ENCODE data around the gene MAPK4.
"Not testable (repeated sequence)": the region's sequence is repeated elsewhere in the genome, so short reads cannot be mapped to it uniquely, and the experiment has no call there.

The MAPK4 gene

DNA sequence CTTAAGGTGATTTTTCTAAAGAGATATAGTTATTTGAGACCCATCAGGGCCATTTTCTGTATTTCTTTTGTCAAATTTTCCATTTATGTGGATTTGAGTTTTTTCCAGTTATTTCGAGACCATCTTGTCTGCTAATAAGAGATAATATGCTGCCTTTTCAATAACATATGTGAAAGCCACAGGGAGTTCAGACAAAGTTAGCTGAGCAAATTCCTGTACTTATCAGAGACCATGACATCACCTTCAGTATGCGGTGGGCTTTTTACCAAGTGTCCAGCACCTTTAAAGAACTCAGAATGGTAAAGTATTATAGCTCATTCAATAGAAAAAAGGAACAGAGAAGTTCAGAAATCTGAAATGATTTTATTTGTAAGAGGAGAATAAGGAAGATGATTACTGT, 11.7 kb downstream of the MAPK4 start:
- no peak for FAIRE-seq
- DNase-seq (ENCODE audit: extremely low spot score, insufficient read length, low read depth), result no peak

- not testable (repeated sequence) for DNase-seq (ENCODE audit: extremely low spot score, insufficient read length, low read depth); FAIRE-seq
Observed at GRCh38 chr18:50573196-50573595, 13.3 kb downstream of the MAPK4 start.

- no peak for FAIRE-seq
- no peak for DNase-seq (ENCODE audit: extremely low spot score, insufficient read length, low read depth)
Observed at GRCh38 chr18:50573679-50574078, 13.8 kb downstream of the MAPK4 start.

GRCh38 chr18:50578030-50578429, 18.1 kb downstream of the MAPK4 start:
- FAIRE-seq (no peak), DNase-seq (ENCODE audit: extremely low spot score, insufficient read length, low read depth) (no peak)

DNA sequence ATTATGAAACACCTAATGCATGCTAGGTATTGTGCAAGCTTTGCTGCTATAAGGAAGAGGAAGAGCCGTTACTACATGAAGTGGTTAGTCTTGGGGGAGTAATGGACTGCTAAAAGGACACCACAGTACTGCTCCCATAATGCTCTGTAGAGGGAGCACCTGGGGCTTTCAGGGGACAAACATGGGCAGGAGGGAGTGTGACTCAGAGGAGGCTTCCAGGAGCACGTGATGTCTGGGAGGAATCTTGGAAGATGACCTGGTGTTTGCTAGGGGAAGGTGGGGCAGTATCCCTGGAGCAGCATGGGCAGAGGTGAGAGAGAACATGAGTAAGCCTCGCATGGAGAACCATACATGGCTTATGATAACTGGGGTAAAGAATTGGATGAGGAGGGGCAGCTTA, 18.8 kb downstream of the MAPK4 start:
- no peak for FAIRE-seq
- no peak for DNase-seq (ENCODE audit: extremely low spot score, insufficient read length, low read depth)

DNA sequence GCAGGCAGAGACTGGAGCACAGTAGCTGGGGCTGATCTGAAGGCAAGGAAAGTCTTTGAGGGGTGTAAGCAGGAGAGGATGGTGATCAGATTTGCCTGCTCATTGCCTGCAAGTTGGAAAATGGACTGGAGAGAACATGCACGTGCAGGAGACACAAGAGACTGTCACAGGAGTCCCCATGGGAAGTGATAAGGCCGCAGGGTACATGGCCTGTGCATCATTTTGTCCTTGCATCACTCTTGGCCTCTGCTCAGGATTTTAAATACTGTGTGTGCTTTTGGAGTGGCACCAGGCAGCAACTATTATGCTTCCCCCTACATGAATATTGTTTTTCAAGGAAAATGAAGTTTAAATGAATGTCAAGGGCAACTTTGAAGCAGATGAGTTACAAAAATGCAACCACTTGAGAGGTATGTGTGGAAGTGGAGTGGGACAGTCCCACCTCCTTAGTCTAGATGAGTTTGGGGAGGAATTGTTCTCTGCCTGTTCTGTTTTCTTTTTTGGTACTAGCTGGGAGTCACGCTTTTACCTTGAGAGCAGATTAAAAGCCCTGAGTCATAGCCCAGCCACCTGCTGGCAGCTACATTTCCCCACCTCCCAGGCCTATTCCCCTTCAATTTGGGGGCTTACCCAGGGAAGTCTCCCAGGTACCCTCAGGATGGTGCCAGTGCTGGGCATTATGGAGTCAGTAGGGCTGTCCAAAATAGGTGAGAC, 19.3 kb downstream of the MAPK4 start:
- FAIRE-seq, result no peak
- DNase-seq (ENCODE audit: extremely low spot score, insufficient read length, low read depth), result no peak

DNA sequence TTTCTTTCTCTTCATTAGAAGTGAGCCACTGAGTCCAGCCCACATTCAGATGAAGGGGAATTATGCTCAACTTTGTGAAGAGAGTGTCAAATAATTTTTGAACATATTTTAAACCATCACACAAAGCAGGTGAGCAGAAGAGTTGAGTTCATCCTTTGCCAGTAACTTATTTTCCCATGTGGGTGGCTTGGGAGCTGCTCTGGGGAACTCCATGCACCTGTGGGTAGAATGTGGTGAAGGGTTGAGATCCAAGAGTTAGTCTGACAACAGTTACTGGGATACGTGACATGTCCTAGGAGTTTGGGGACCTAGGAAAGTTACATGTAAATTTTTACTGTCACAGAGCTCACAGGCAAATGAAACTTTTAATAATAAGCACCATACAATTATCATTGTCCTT, 21.6 kb downstream of the MAPK4 start:
- no peak for DNase-seq (ENCODE audit: extremely low spot score, insufficient read length, low read depth)
- FAIRE-seq, result no peak

- FAIRE-seq (no peak), DNase-seq (ENCODE audit: extremely low spot score, insufficient read length, low read depth) (no peak)
Observed at GRCh38 chr18:50582500-50582899, 22.6 kb downstream of the MAPK4 start.

DNA sequence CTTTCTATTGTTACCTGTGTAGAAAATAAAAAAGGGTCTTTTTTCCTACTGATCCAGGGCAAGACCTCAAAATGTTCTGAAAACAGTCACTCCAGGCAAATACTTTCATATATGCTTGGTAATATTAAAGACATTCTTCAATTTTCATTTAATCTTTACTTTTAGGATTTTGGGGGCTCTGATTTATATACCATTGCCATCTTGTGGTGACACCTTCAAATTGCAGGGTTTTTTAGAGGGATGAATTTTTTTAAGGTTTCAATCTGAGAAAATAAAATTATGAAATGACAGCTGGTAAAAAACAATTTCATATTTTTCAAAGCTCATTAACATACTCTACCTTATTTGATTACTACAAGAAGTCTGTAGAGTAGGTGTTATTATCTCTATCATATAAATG, 26.8 kb downstream of the MAPK4 start:
- DNase-seq (ENCODE audit: extremely low spot score, insufficient read length, low read depth) (no peak), FAIRE-seq (no peak)

DNA sequence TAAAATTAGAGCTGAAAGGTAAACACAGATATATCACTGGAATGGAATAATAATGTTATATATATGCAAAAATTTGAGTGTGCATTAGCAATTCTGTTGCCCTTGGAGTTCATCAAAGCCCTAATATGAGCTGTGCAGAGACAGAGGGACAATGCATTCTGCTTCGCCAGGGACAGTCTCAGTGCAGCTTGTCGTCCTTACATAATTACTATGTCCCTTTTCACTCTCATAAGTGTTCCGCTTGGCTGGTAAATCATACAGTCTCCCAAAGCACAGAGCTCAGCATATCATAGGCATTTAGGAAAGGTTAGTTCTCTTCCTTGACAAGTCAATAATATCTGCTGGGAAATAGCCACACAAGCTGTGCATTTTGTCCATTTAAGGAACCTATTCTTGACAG, 30.7 kb downstream of the MAPK4 start:
- no peak for DNase-seq (ENCODE audit: extremely low spot score, insufficient read length, low read depth)
- FAIRE-seq, result no peak

DNA sequence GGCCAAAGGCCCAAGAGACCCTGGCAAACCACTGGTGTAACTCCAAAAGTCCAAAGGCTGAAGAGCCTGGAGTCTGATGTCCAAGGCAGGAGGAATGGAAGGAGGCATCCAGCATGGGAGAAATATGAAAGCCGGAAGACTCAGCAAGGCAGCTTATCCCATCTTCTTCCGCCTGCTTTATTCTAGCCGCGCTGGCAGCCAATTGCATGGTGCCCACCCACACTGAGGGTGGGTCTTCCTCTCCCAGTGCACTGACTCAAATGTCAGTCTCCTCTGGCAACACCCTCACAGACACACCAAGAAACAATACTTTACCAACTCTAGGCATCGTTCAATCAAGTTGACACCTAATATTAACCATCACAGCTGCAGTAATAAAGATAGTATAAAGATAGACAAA, 34.1 kb downstream of the MAPK4 start:
- FAIRE-seq (no peak), DNase-seq (ENCODE audit: extremely low spot score, insufficient read length, low read depth) (no peak)

- no peak for FAIRE-seq
Observed at GRCh38 chr18:50594942-50595341, 35.1 kb downstream of the MAPK4 start.

GRCh38 chr18:50602466-50602865, 42.6 kb downstream of the MAPK4 start:
- DNase-seq (ENCODE audit: extremely low spot score, insufficient read length, low read depth) (no peak), FAIRE-seq (no peak)

More at GRCh38 chr18:50594942-50595341, 35.1 kb downstream of the MAPK4 start:
- no peak for DNase-seq (ENCODE audit: extremely low spot score, insufficient read length, low read depth)

DNA sequence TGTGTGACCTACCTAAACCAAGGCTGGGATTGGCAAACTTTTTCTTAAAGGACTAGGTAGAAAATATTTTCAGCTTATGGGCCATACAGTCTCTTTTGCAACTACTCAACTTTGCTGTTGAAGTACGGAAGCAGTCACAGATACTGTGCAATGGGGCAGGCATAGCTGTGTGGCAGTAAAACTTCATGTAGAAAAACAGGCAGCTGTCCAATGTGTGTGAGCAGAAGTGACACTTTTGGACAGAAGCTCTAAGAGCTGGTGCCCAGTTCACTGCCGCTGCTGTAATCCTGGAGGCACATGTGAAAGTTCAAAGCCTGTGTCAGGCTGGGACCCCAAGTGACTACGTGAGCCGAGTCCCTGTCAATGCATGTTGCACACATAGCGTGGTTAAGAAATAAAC, 46.7 kb downstream of the MAPK4 start:
- no peak for DNase-seq (ENCODE audit: extremely low spot score, insufficient read length, low read depth)
- FAIRE-seq, result no peak

- FAIRE-seq, result no peak
Observed at GRCh38 chr18:50607378-50607926, 47.6 kb downstream of the MAPK4 start.

DNA sequence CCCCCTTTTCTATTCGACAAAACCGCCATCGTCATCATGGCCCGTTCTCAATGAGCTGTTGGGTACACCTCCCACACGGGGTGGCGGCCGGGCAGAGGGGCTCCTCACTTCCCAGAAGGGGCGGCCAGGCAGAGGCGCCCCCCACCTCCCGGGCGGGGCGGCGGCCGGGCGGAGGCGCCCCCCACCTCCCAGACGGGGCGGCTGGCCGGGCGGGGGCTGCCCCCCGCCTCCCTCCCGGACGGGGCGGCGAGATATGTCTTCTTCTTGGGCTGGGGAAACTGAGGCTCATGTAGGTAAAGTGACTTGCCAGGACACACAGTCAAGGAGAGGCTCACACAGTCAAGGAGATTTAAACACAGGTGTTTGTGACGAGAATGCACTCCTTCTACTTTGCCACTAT, 49.3 kb downstream of the MAPK4 start:
- not testable (repeated sequence) for FAIRE-seq; DNase-seq (ENCODE audit: extremely low spot score, insufficient read length, low read depth)

More at GRCh38 chr18:50607378-50607926, 47.6 kb downstream of the MAPK4 start:
- no peak for DNase-seq (ENCODE audit: extremely low spot score, insufficient read length, low read depth)

- DNase-seq (ENCODE audit: extremely low spot score, insufficient read length, low read depth), result no peak
- no peak for FAIRE-seq
Observed at GRCh38 chr18:50610349-50610748, 50.5 kb downstream of the MAPK4 start.

- DNase-seq (ENCODE audit: extremely low spot score, insufficient read length, low read depth), result no peak
- no peak for FAIRE-seq
Observed at GRCh38 chr18:50611529-50611941, 51.6 kb downstream of the MAPK4 start.

- DNase-seq (ENCODE audit: extremely low spot score, insufficient read length, low read depth), result no peak
- FAIRE-seq, result no peak
Observed at GRCh38 chr18:50614838-50615237, 55.0 kb downstream of the MAPK4 start.

GRCh38 chr18:50616484-50617048, 56.7 kb downstream of the MAPK4 start:
- FAIRE-seq, result no peak
- DNase-seq (ENCODE audit: extremely low spot score, insufficient read length, low read depth), result no peak

GRCh38 chr18:50619861-50620275, 60.0 kb downstream of the MAPK4 start:
- no peak for FAIRE-seq
- no peak for DNase-seq (ENCODE audit: extremely low spot score, insufficient read length, low read depth)

DNA sequence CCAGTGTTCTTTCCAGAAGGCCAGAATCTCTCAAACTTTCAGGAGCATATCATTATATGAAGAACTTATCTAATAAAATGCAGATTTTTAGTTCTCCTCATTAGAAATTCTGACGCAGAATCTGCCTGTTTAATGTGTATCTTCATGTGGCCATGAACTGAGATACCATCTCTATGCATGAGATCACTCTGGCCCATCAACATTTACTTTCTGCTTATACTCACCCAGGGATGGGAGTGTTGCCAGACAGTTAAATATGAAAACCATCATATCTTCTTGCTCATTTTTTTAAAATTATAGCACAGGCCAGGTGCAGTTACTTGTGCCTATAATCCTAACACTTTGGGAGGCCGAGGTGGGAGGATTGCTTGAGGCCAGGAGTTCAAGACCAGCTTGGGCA, 60.4 kb downstream of the MAPK4 start:
- DNase-seq (ENCODE audit: extremely low spot score, insufficient read length, low read depth) (no peak), FAIRE-seq (no peak)
